HG02885 (cell line): ENCODE results near the gene KCNK3.

Experiments used
- ATAC-seq: cut with Tn5 transposase; IDR thresholded peaks from one replicate; pipeline ENCODE4 v1.9.1; 2021; ENCODE audit warnings: mild to moderate bottlenecking; ENCODE audit not compliant: unreplicated experiment, poor library complexity

KCNK3 gene

GRCh38 chr2:26769089-26769761 is 76.7 kb downstream of the KCNK3 start:
- ATAC-seq = no peak

- no peak for ATAC-seq
Measured at GRCh38 chr2:26770986-26771586, 78.6 kb downstream of the KCNK3 start.

GRCh38 chr2:26772064-26773001 is 79.8 kb downstream of the KCNK3 start:
- no peak for ATAC-seq

- ATAC-seq = no peak
Measured at GRCh38 chr2:26776195-26776800, 83.8 kb downstream of the KCNK3 start.

GRCh38 chr2:26778098-26778497 is 85.6 kb downstream of the KCNK3 start:
- ATAC-seq = no peak

- ATAC-seq = no peak
Measured at GRCh38 chr2:26778507-26778906, 86.0 kb downstream of the KCNK3 start.

GRCh38 chr2:26780203-26780760 is 87.8 kb downstream of the KCNK3 start:
- ATAC-seq = no peak
